KMS-11 (cell line): ENCODE measurements around the gene PGBD4.

Experiments used
- H2AFZ ChIP-seq: fragments of 200-600 bp; sonication (generic); 2 replicates; pipeline ENCODE4 v1.6.1; 2016; ENCODE audit warnings: antibody characterized with exemption, mixed run types, low read depth
- H3K27ac ChIP-seq: fragments of 200-600 bp; sonication (generic); 2 replicates; pipeline ENCODE4 v1.6.1; 2016; ENCODE audit warnings: mild to moderate bottlenecking, mixed run types
- H3K27me3 ChIP-seq: fragments of 200-600 bp; sonication (generic); 2 replicates; pipeline ENCODE4 v1.6.1; 2017; ENCODE audit warnings: mild to moderate bottlenecking, low read depth, mixed run types, moderate library complexity; ENCODE audit not compliant: insufficient read depth
- H3K36me3 ChIP-seq: fragments of 200-600 bp; sonication (generic); 2 replicates; pipeline ENCODE4 v1.6.1; 2017; ENCODE audit warnings: mild to moderate bottlenecking, mixed run types; ENCODE audit not compliant: insufficient read depth
- H3K4me1 ChIP-seq: fragments of 200-600 bp; sonication (generic); 2 replicates; pipeline ENCODE4 v1.6.1; 2016; ENCODE audit warnings: mild to moderate bottlenecking, low read depth, mixed run types; ENCODE audit not compliant: poor library complexity, severe bottlenecking
- H3K4me2 ChIP-seq: fragments of 200-600 bp; sonication (generic); 2 replicates; pipeline ENCODE4 v1.7.0; 2016; ENCODE audit warnings: mild to moderate bottlenecking, mixed run types
- H3K4me3 ChIP-seq: fragments of 200-600 bp; sonication (generic); IDR thresholded peaks from 2 replicates; pipeline ENCODE4 v1.6.1; 2017; ENCODE audit warnings: low read depth, low read length, mixed read lengths; ENCODE audit not compliant: insufficient read depth
- H3K79me2 ChIP-seq: fragments of 200-600 bp; sonication (generic); 2 replicates; pipeline ENCODE4 v1.6.1; 2016; ENCODE audit warnings: low read depth, mixed run types; ENCODE audit not compliant: insufficient read depth
- H3K9ac ChIP-seq: fragments of 200-600 bp; sonication (generic); 2 replicates; pipeline ENCODE4 v1.6.1; 2016; ENCODE audit warnings: mild to moderate bottlenecking, mixed run types
- H4K20me1 ChIP-seq: fragments of 200-600 bp; sonication (generic); 2 replicates; pipeline ENCODE4 v1.6.1; 2016; ENCODE audit warnings: mild to moderate bottlenecking, mixed run types; ENCODE audit not compliant: insufficient read depth
- TF ChIP-seq, protein P1 (sequence below): fragments of 200-600 bp; sonication (generic); conservative IDR thresholded peaks from 2 replicates; pipeline ENCODE4 v1.6.1; 2017; ENCODE audit warnings: low read depth, mild to moderate bottlenecking, antibody characterized with exemption, low read length, moderate library complexity, mixed read lengths

The PGBD4 gene

GRCh38 chr15:34085746-34086145 is 16.1 kb upstream of the PGBD4 start:
- Histone ChIP-seq H2AFZ (no peak overlapping the region), H3K4me3 (no peak overlapping the region), H3K4me1 (no peaks in the 10 kb centered on the region), H3K4me2 (no peak overlapping the region), H4K20me1 (no peaks in the 10 kb centered on the region), H3K9ac (no peak overlapping the region), H3K36me3 (peaks cover 8% of the 10 kb centered on the region; the same call in 1 of the 2 replicates), H3K79me2 (no peaks in the 10 kb centered on the region; the same call in 1 of the 2 replicates), H3K27me3 (no peaks in the 10 kb centered on the region), H3K27ac (no peak overlapping the region)
- TF ChIP-seq, protein P1, sequence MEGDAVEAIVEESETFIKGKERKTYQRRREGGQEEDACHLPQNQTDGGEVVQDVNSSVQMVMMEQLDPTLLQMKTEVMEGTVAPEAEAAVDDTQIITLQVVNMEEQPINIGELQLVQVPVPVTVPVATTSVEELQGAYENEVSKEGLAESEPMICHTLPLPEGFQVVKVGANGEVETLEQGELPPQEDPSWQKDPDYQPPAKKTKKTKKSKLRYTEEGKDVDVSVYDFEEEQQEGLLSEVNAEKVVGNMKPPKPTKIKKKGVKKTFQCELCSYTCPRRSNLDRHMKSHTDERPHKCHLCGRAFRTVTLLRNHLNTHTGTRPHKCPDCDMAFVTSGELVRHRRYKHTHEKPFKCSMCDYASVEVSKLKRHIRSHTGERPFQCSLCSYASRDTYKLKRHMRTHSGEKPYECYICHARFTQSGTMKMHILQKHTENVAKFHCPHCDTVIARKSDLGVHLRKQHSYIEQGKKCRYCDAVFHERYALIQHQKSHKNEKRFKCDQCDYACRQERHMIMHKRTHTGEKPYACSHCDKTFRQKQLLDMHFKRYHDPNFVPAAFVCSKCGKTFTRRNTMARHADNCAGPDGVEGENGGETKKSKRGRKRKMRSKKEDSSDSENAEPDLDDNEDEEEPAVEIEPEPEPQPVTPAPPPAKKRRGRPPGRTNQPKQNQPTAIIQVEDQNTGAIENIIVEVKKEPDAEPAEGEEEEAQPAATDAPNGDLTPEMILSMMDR, result no peak

- peak overlapping the region; percentile 98 for H3K4me2 ChIP-seq
- H3K9ac ChIP-seq, result no peak overlapping the region
- no peak overlapping the region for H3K27ac ChIP-seq
- H3K4me1 ChIP-seq, result peaks cover 12% of the 10 kb centered on the region
- no peaks in the 10 kb centered on the region; the same call in 1 of the 2 replicates for H3K36me3 ChIP-seq
- H3K4me3 ChIP-seq, result no peak overlapping the region
- peaks cover 55% of the 10 kb centered on the region for H3K79me2 ChIP-seq
- TF ChIP-seq, protein P1, result no peak
- H3K27me3 ChIP-seq, result no peaks in the 10 kb centered on the region
- H2AFZ ChIP-seq, result no peak overlapping the region
- no peaks in the 10 kb centered on the region for H4K20me1 ChIP-seq
These were observed 2.0 kb upstream of the PGBD4 start for GRCh38 chr15:34099914-34100313.

- Histone ChIP-seq H3K4me3 (peak overlapping the region; percentile 20), H3K4me1 (peaks cover 12% of the 10 kb centered on the region), H3K9ac (peak overlapping the region; percentile 88), H2AFZ (peak overlapping the region; percentile 51), H3K27ac (peak overlapping the region; percentile 52), H3K79me2 (peaks cover 42% of the 10 kb centered on the region), H3K36me3 (no peaks in the 10 kb centered on the region), H4K20me1 (no peaks in the 10 kb centered on the region), H3K4me2 (peak overlapping the region; percentile 25), H3K27me3 (no peaks in the 10 kb centered on the region)
- TF ChIP-seq, protein P1, result no peak
These were observed 467 bp downstream of the PGBD4 start for GRCh38 chr15:34102175-34102925.

- Histone ChIP-seq H3K9ac (no peak overlapping the region), H4K20me1 (no peaks in the 10 kb centered on the region), H2AFZ (no peak overlapping the region), H3K4me3 (no peak overlapping the region), H3K79me2 (peaks cover 2% of the 10 kb centered on the region), H3K27me3 (no peaks in the 10 kb centered on the region), H3K4me2 (no peak overlapping the region), H3K27ac (no peak overlapping the region), H3K4me1 (no peaks in the 10 kb centered on the region), H3K36me3 (no peaks in the 10 kb centered on the region)
- TF ChIP-seq, protein P1, result no peak
These were observed 4.5 kb downstream of the PGBD4 start for GRCh38 chr15:34106423-34106822.
